H9 (cell line): ENCODE measurements around the gene LSP1. TPM values are rescaled to one million over a fixed set of nuclear protein-coding genes. Genes with fewer than 3 reads are reported as not detected.

ENCODE experiments used
- DNase-seq: peaks from one replicate; pipeline ENCODE4 v3.0.0-alpha.2; 2017
- H2AFZ ChIP-seq: one replicate; pipeline ENCODE4 v1.6.1; 2013; ENCODE audit warnings: mild to moderate bottlenecking, low read length, control low read depth, moderate library complexity
- H2AK5ac ChIP-seq: 2 replicates; pipeline ENCODE4 v1.6.1; 2013; ENCODE audit warnings: low read length, control low read depth, mixed read lengths; ENCODE audit not compliant: insufficient read length
- H2BK120ac ChIP-seq: one replicate; pipeline ENCODE4 v1.6.1; 2013; ENCODE audit warnings: low read depth, mild to moderate bottlenecking, low read length, control low read depth, inconsistent platforms; ENCODE audit not compliant: poor library complexity, severe bottlenecking
- H2BK12ac ChIP-seq: 2 replicates; pipeline ENCODE4 v1.6.1; 2013; ENCODE audit warnings: low read length, control low read depth, mixed read lengths, low read depth; ENCODE audit not compliant: insufficient read length
- H2BK15ac ChIP-seq: 2 replicates; pipeline ENCODE4 v1.6.1; 2013; ENCODE audit warnings: low read depth, low read length, control low read depth
- H2BK20ac ChIP-seq: one replicate; pipeline ENCODE4 v1.6.1; 2013; ENCODE audit warnings: low read depth, mild to moderate bottlenecking, low read length, control low read depth, inconsistent platforms; ENCODE audit not compliant: poor library complexity, severe bottlenecking
- H2BK5ac ChIP-seq: 2 replicates; pipeline ENCODE4 v1.6.1; 2013; ENCODE audit warnings: low read length, control low read depth, mixed read lengths; ENCODE audit not compliant: insufficient read length
- H3K14ac ChIP-seq: 2 replicates; pipeline ENCODE4 v1.6.1; 2013; ENCODE audit warnings: low read length, control low read depth; ENCODE audit not compliant: insufficient read depth
- H3K18ac ChIP-seq: 2 replicates; pipeline ENCODE4 v1.6.1; 2013; ENCODE audit warnings: low read depth, mild to moderate bottlenecking, mixed read lengths, low read length, control low read depth; ENCODE audit not compliant: insufficient read length
- H3K23ac ChIP-seq: 2 replicates; pipeline ENCODE4 v1.6.1; 2013; ENCODE audit warnings: low read length, control low read depth, mixed read lengths, low read depth; ENCODE audit not compliant: insufficient read length
- H3K23me2 ChIP-seq: 2 replicates; pipeline ENCODE4 v1.6.1; 2013; ENCODE audit warnings: low read depth, mild to moderate bottlenecking, mixed read lengths, low read length, control low read depth; ENCODE audit not compliant: insufficient read length, poor library complexity, severe bottlenecking
- H3K27ac ChIP-seq: 2 replicates; pipeline ENCODE4 v1.5.1; 2013; ENCODE audit warnings: low read length, control low read depth, mixed read lengths, low read depth; ENCODE audit not compliant: insufficient read length
- H3K27me3 ChIP-seq: 2 replicates; pipeline ENCODE4 v1.6.1; 2013; ENCODE audit warnings: low read length, control low read depth, inconsistent platforms; ENCODE audit not compliant: insufficient read depth
- H3K4ac ChIP-seq: 2 replicates; pipeline ENCODE4 v1.6.1; 2013; ENCODE audit warnings: low read depth, mild to moderate bottlenecking, control low read depth, inconsistent platforms, low read length, moderate library complexity
- H3K4me1 ChIP-seq: 2 replicates; pipeline ENCODE4 v1.6.1; 2013; ENCODE audit warnings: low read length, control low read depth, inconsistent platforms; ENCODE audit not compliant: insufficient read depth
- H3K4me2 ChIP-seq: 2 replicates; pipeline ENCODE4 v1.6.1; 2013; ENCODE audit warnings: low read length, control low read depth, mixed read lengths; ENCODE audit not compliant: insufficient read length, insufficient read depth
- H3K56ac ChIP-seq: 2 replicates; pipeline ENCODE4 v1.6.1; 2013; ENCODE audit warnings: low read depth, mild to moderate bottlenecking, mixed read lengths, low read length, control low read depth; ENCODE audit not compliant: insufficient read length
- H3K79me1 ChIP-seq: 2 replicates; pipeline ENCODE4 v1.6.1; 2013; ENCODE audit warnings: low read depth, mild to moderate bottlenecking, moderate library complexity, low read length, control low read depth, inconsistent platforms; ENCODE audit not compliant: insufficient read depth, poor library complexity, severe bottlenecking
- H3K79me2 ChIP-seq: 2 replicates; pipeline ENCODE4 v1.6.1; 2013; ENCODE audit warnings: low read length, control low read depth, inconsistent platforms; ENCODE audit not compliant: insufficient read depth
- H3K9ac ChIP-seq: 2 replicates; pipeline ENCODE4 v1.6.1; 2013; ENCODE audit warnings: low read length, control low read depth, mixed read lengths; ENCODE audit not compliant: insufficient read length; ENCODE audit errors: extremely low read depth
- H3K9me3 ChIP-seq: one replicate; pipeline ENCODE4 v1.6.1; 2013; ENCODE audit warnings: low read depth, low read length, inconsistent platforms; ENCODE audit not compliant: control insufficient read depth
- H3T11ph ChIP-seq: one replicate; pipeline ENCODE4 v1.6.1; 2013; ENCODE audit warnings: mild to moderate bottlenecking, low read length, control low read depth, inconsistent platforms
- H4K20me1 ChIP-seq: one replicate; pipeline ENCODE4 v1.6.1; 2013; ENCODE audit not compliant: control insufficient read depth, insufficient read length, insufficient read depth
- H4K5ac ChIP-seq: 2 replicates; pipeline ENCODE4 v1.6.1; 2013; ENCODE audit warnings: low read depth, mild to moderate bottlenecking, mixed read lengths, low read length, control low read depth; ENCODE audit not compliant: insufficient read length
- H4K8ac ChIP-seq: replicated peaks from 2 replicates; pipeline ENCODE4 v1.6.1; 2013; ENCODE audit warnings: low read length, control low read depth, mixed read lengths, low read depth; ENCODE audit not compliant: insufficient read length
- H4K91ac ChIP-seq: 2 replicates; pipeline ENCODE4 v1.6.1; 2013; ENCODE audit warnings: low read depth, mild to moderate bottlenecking, moderate library complexity, mixed read lengths, low read length, control low read depth; ENCODE audit not compliant: insufficient read length
- H3K27ac Mint-ChIP-seq, 3 experiments: 2 replicates in 2 of 3; 3 replicates in 1 of 3; pipeline ENCODE4 v1.8.0; 2020 to 2021; ENCODE audit warnings: mixed read lengths in 3 of 3, mild to moderate bottlenecking in 1 of 3, moderate library complexity in 1 of 3
- H3K27me3 Mint-ChIP-seq: 2 replicates; pipeline ENCODE4 v1.8.0; 2021; ENCODE audit warnings: low read depth, mild to moderate bottlenecking, moderate library complexity, mixed read lengths
- H3K36me3 Mint-ChIP-seq, 3 experiments: 2 replicates in 2 of 3; 3 replicates in 1 of 3; pipeline ENCODE4 v1.8.0; 2020 to 2021; ENCODE audit warnings: low read depth in 3 of 3, mixed read lengths in 3 of 3; ENCODE audit not compliant: insufficient read depth in 1 of 3
- H3K4me1 Mint-ChIP-seq, 2 experiments: 2 replicates each; pipeline ENCODE4 v1.8.0; 2020; ENCODE audit warnings: mixed read lengths in 2 of 2
- H3K4me3 Mint-ChIP-seq, 2 experiments: 2 replicates in 1 of 2; 3 replicates in 1 of 2; pipeline ENCODE4 v1.8.0; 2020 to 2021; ENCODE audit warnings: mild to moderate bottlenecking in 2 of 2, mixed read lengths in 2 of 2, moderate library complexity in 1 of 2
- H3K9me3 Mint-ChIP-seq, 2 experiments: 2 replicates in 1 of 2; 3 replicates in 1 of 2; pipeline ENCODE4 v1.8.0; 2020; ENCODE audit warnings: mild to moderate bottlenecking in 2 of 2, mixed read lengths in 2 of 2, moderate library complexity in 1 of 2
- WGBS: extraction: QIAGEN DNeasy Blood & Tissue Kit; methylation state at CpG from one replicate; pipeline ENCODE4 v1.1.7; 2013; ENCODE audit warnings: missing lambda C conversion rate, low lambda C conversion rate, mixed read lengths; ENCODE audit not compliant: insufficient read length; ENCODE audit errors: extremely low coverage; 5-methylcytosine and 5-hydroxymethylcytosine counted together
- total RNA-seq: library from RNA; stranded (reverse); gene quantifications from 2 replicates; pipeline ENCODE4 v1.2.1, GENCODE V29; 2021
- TF ChIP-seq, protein P1 (sequence below): fragments of 200-600 bp; sonication (generic); conservative IDR thresholded peaks from 3 replicates; pipeline ENCODE4 v1.8.0; 2021; ENCODE audit warnings: antibody characterized with exemption, mild to moderate bottlenecking

Gene LSP1
- total RNA-seq, 1 experiment from 2014 or later = not detected

DNA sequence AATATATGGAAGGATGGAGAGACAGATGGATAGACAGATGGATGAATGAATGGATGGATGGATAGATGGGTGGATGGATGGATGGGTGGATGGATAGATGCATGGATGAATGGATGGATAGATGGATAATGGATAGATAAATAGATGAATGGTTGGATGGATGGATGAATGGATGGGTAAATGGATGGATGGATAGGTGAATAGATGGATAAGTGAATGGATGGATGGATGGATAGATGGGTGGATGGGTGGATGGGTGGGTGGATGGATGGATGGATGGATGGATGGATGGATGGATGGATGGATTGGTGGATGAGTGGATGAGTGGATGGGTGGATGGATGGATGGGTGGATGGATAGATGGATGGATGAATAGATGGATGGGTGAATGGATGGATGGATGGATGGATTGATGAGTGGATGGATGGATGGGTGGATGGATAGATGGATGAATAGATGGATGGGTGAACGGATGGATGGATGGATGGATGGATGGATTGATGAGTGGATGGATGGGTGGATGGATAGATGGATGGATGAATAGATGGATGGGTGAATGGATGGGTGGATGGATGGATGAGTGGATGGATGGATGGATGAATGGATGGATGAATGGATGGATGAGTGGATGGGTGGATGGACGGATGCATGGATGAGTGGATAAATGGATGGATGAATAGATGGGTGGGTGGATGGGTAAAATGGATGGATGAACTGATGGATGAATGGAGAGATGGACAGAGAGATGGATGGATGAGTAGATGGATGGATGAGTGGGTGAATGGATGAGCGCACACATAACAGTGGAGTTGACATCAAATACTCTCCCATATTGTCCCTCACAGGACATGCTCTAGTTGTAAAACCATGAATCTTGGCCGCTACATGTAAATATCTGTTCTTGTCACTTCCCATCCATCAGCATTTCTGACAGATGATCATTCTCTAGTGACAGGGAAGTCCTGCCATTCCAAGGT is 8.8 kb downstream of the LSP1 start:
- Histone ChIP-seq H2BK120ac (no peak overlapping the region), H4K5ac (no peak overlapping the region), H3K56ac (no peak overlapping the region), H4K91ac (no peak overlapping the region), H3K79me2 (no peaks in the 10 kb centered on the region), H3K27ac (no peak overlapping the region), H3K4me2 (no peak overlapping the region), H3K23me2 (no peaks in the 10 kb centered on the region), H3K79me1 (no peaks in the 10 kb centered on the region), H3K4me1 (peaks cover 3% of the 10 kb centered on the region; the same call in 1 of the 2 replicates), H3K9ac (no peak overlapping the region), H3K23ac (no peak overlapping the region), H3K4ac (no peak overlapping the region), H2BK20ac (no peak overlapping the region), H4K8ac (no peak overlapping the region), H3K9me3 (no peaks in the 10 kb centered on the region), H2AFZ (no peak overlapping the region), H3T11ph (no peak overlapping the region), H2BK15ac (no peak overlapping the region), H3K18ac (no peak overlapping the region), H2AK5ac (no peak overlapping the region), H3K14ac (no peak overlapping the region), H2BK5ac (no peak overlapping the region), H2BK12ac (no peak overlapping the region), H3K27me3 (no peaks in the 10 kb centered on the region), H4K20me1 (no peaks in the 10 kb centered on the region)
- Mint-ChIP-seq H3K4me3 (no peak overlapping the region), H3K36me3 (no peaks in the 10 kb centered on the region), H3K4me1 (peaks cover 5 to 11% of the 10 kb centered on the region in 2 experiments; a peak in 3 of 4 replicates), H3K27ac (no peak overlapping the region), H3K9me3 (no peaks in the 10 kb centered on the region; a peak in 1 of 5 replicates), H3K27me3 (peaks cover 21% of the 10 kb centered on the region)
- no peak for DNase-seq
- WGBS = no CpG with 5 or more reads among the region's 4 CpGs
- TF ChIP-seq, protein P1, sequence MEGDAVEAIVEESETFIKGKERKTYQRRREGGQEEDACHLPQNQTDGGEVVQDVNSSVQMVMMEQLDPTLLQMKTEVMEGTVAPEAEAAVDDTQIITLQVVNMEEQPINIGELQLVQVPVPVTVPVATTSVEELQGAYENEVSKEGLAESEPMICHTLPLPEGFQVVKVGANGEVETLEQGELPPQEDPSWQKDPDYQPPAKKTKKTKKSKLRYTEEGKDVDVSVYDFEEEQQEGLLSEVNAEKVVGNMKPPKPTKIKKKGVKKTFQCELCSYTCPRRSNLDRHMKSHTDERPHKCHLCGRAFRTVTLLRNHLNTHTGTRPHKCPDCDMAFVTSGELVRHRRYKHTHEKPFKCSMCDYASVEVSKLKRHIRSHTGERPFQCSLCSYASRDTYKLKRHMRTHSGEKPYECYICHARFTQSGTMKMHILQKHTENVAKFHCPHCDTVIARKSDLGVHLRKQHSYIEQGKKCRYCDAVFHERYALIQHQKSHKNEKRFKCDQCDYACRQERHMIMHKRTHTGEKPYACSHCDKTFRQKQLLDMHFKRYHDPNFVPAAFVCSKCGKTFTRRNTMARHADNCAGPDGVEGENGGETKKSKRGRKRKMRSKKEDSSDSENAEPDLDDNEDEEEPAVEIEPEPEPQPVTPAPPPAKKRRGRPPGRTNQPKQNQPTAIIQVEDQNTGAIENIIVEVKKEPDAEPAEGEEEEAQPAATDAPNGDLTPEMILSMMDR = no peak
